ENCODE data around the gene SMAD1.

DNA sequence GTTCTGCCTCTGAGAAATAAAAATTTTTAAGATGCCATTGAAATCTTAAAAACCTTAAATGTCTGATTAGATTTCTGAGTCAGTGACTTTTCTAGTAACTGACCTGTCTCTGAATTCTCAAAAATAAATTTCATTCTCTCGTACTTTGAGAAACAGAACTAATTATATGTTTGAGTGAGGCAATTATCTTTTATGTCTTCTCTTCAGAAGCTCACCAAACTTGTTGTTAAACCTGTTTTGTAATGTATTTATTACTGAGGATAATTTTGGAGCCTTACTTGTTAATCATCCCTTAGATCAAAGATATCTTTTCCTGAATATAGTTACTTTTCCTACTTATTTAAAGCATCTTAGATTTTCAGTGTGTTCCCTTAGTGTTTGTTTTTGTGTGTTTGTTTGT lies 73.0 kb downstream of the SMAD1 start:
- TF ChIP-seq, protein P1, sequence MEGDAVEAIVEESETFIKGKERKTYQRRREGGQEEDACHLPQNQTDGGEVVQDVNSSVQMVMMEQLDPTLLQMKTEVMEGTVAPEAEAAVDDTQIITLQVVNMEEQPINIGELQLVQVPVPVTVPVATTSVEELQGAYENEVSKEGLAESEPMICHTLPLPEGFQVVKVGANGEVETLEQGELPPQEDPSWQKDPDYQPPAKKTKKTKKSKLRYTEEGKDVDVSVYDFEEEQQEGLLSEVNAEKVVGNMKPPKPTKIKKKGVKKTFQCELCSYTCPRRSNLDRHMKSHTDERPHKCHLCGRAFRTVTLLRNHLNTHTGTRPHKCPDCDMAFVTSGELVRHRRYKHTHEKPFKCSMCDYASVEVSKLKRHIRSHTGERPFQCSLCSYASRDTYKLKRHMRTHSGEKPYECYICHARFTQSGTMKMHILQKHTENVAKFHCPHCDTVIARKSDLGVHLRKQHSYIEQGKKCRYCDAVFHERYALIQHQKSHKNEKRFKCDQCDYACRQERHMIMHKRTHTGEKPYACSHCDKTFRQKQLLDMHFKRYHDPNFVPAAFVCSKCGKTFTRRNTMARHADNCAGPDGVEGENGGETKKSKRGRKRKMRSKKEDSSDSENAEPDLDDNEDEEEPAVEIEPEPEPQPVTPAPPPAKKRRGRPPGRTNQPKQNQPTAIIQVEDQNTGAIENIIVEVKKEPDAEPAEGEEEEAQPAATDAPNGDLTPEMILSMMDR (conservative IDR thresholded peaks at IDR 0.05; ENCODE audit: low read depth, low read length): no peak
- TF ChIP-seq POLR2A (IDR thresholded peaks at IDR 0.05; ENCODE audit: low read depth, low read length) (no peak), ELK1 (IDR thresholded peaks at IDR 0.05; ENCODE audit: borderline replicate concordance, low read depth, low read length) (no peak)
- TF ChIP-seq, protein P2, sequence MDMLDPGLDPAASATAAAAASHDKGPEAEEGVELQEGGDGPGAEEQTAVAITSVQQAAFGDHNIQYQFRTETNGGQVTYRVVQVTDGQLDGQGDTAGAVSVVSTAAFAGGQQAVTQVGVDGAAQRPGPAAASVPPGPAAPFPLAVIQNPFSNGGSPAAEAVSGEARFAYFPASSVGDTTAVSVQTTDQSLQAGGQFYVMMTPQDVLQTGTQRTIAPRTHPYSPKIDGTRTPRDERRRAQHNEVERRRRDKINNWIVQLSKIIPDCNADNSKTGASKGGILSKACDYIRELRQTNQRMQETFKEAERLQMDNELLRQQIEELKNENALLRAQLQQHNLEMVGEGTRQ (IDR thresholded peaks at IDR 0.05; ENCODE audit: low read depth, low read length): no peak
